NCI-H187 (cell line): Measurements from ENCODE around the gene SOST.
"Not testable (repeated sequence)": the region's sequence is repeated elsewhere in the genome, so short reads cannot be mapped to it uniquely, and the experiment has no call there.

Experiments used
- DNase-seq, 2 experiments: peaks; one replicate each; lab custom pipeline; 2025; lab: John Stamatoyannopoulos, UW

SOST gene

GRCh38 chr17:43758497-43759174, at the start of gene SOST:
SOST (minus strand) TSS chr17:43758791; CDS start chr17:43758741, 50 bp downstream.
- DNase-seq: no peak

DNA sequence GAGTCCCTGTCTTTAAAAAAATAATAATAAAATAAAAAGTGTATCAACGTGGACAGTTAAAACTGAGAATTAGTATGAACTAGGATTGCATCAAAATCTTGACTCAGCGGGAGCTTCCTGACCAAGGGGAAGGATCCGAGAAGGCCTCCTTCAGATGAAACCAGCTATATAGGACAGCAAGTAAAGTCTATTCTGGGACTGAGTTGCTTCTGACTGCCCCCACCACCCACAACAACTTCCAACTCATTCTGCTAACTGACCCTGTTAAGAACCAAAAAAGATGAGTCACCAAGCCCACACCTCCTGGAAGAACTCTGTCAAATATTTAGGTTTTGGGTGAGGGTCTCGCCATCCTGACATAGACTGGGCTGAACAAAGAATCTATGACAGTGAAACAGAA, 49.5 kb upstream of the SOST start:
- DNase-seq: no peak

GRCh38 chr17:43805117-43805516, 46.5 kb upstream of the SOST start:
- DNase-seq: no peak

- no peak for DNase-seq
Measured at GRCh38 chr17:43803758-43804157, 45.2 kb upstream of the SOST start.

GRCh38 chr17:43801844-43802243, 43.3 kb upstream of the SOST start:
- DNase-seq: no peak

DNA sequence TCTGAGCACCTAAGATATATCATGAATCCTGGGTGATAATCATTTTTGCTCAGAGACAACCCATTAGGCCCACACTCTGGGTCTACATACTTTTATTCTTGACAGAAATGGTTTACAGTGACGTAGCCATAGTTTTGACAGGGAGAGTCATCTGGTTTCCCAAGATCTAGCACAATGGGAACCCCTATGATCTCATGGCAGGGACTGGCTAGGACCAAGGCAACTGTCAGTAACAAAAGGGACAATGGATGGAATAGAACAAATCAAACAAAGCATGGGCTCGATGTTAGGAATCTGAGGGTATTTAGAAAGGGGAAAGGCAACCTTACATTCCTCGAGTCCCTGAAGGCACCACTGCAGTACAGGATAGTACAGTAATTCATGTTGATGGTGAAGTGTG, 42.1 kb upstream of the SOST start:
- no peak for DNase-seq

DNA sequence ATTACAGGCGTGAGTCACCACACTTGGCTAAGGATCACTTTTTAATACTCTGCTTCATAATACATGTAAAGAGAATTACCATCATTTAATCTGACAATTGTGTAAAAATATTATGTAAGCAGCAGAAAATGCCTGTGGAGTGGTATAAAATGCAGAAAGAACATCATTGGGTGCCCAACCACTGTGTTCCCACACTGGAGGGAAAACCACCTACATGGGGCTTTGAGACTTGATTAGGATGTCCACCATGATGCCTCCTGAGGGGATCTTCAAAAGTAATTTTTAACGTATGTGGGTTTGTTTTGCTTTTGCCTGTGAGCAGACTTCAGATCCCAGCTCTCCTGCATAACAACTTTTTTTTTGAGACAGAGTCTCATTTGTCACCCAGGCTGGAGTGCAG, 40.5 kb upstream of the SOST start:
- no peak for DNase-seq

GRCh38 chr17:43798024-43798423, 39.4 kb upstream of the SOST start:
- DNase-seq: not testable (repeated sequence)

- not testable (repeated sequence) for DNase-seq
Measured at GRCh38 chr17:43792668-43793067, 34.1 kb upstream of the SOST start.

DNA sequence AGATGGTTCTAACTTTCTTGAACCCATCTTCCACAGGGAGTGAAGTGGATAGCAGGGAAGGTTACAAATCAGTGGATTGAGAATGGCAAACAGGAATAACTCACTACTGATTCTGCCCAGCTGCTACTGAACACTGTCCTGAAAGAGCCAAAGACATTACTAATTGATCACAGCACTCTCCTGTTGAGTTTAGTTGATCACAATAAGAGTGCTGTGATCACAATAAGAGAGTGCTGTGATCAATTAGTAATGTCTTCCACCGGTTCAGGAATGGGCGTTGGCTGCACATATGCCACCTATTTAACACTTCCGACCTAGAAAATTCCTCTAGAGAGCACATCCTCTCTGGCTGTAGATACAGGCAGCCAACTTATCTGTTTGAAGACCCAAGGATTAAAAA, 33.0 kb upstream of the SOST start:
- DNase-seq: no peak

DNA sequence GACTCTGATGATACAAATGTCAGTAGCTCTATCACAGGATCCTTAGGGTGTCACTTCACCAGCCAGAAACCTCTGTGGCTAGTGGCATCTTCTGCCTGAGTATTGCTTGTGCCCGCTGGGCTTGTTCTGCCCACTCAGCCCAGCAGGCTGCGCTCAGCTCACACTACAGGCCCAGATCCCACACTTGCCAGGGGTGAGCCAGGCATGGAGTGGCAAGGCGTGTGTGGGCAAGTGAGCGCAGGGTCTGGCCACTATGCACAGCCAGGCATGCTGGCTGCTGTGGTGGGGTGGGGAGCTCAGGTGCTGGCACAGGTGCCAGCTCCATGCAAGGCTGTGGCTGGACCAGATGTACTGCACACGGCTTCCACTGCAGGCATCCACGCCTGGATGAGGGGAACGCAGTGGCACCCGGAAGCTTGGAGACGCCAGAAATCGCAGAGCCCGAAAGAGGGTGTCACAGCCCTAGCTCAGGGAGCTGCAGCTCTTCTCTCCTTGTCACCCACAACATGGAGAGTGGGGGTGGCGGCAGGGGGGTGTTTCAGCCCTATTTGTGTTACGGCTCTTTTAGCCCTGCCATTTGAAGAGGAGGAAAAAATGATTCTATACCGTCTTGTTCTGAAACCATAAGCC, 31.8 kb upstream of the SOST start:
- DNase-seq: no peak

DNA sequence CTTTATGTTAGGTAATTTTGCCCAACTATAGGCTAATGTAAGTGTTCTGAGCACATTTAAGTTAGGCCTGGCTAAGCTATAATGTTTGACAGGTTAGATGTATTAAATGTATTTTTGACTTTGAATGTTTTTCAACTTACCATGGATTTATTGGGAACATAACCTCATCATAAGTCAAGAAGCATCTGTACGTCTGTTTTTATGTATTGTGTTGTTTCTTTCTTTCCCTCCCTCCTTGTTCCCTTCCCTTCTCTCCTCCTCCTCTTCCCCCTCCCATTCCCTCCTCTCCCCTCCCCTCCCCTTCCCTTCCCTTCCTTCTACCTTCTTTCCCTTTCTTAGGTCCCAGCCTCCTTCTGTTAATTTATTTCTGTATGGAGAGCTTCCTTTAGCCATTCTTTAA, 30.9 kb upstream of the SOST start:
- no peak for DNase-seq

GRCh38 chr17:43788540-43788939, 29.9 kb upstream of the SOST start:
- DNase-seq: no peak

- DNase-seq: no peak
Measured at GRCh38 chr17:43787728-43788127, 29.1 kb upstream of the SOST start.

DNA sequence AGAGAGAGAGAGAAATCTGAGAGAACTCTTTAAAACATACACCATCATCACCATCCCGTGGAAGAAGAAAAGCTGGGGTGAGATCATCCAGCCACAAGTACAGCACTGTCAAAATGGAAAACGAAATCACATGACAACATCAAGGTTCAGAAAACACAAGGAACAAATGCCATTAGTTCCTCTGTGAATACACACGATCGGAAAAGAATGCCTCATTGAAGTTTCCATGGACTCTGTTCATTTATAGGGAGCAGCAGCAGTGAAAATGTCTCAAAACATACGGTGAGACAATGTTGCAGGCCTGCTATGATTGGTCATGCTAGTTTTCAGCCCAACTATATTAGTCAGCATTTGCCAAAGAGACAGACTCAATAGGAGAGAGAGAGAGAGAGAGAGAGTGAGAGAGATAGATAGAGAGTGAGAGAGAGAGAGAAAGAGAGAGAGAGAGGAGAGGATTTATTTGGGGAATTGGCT, 26.1 kb upstream of the SOST start:
- no peak for DNase-seq

- no peak for DNase-seq
Measured at GRCh38 chr17:43784068-43784467, 25.5 kb upstream of the SOST start.

DNA sequence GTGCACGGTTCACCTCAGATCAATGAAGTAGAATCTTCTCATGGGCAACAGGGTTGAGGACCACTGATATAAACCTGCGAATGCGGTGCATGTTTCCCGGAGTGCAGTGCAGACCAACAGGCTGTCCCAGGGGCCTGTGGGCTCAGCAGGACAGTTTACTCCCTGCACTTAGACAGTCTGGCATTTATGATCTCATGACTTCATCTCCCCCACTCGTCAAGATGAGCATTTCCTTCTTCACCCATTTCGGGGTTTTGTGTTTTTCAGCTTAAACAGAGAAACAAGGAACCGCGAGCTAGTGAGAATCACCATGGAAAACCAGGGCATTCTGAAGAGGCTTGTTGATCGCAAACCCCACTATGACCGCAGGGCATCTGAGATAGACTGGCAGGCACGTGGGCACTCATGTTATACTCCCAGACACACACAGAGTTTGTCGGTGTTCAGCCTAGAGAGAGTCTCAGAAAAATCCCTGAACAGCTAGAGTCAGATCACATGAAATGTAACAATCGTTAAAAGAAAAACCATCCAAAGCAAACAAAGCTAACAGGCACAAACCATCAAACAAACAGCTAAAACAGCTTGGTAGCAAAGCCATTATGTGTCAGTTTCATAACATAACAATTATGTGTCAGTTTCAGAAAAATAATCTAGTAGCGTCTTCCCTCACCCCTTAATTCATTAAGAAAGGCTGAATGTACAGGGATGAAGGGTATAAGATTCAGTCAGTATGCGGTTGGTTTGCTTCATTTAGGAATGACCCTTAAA, 24.5 kb upstream of the SOST start:
- DNase-seq: no peak

GRCh38 chr17:43780135-43780534, 21.5 kb upstream of the SOST start, which contains the start of gene CFAP97D1:
CFAP97D1 (plus strand) TSS chr17:43780435; CDS start chr17:43780463, 28 bp downstream.
- DNase-seq: no peak

DNA sequence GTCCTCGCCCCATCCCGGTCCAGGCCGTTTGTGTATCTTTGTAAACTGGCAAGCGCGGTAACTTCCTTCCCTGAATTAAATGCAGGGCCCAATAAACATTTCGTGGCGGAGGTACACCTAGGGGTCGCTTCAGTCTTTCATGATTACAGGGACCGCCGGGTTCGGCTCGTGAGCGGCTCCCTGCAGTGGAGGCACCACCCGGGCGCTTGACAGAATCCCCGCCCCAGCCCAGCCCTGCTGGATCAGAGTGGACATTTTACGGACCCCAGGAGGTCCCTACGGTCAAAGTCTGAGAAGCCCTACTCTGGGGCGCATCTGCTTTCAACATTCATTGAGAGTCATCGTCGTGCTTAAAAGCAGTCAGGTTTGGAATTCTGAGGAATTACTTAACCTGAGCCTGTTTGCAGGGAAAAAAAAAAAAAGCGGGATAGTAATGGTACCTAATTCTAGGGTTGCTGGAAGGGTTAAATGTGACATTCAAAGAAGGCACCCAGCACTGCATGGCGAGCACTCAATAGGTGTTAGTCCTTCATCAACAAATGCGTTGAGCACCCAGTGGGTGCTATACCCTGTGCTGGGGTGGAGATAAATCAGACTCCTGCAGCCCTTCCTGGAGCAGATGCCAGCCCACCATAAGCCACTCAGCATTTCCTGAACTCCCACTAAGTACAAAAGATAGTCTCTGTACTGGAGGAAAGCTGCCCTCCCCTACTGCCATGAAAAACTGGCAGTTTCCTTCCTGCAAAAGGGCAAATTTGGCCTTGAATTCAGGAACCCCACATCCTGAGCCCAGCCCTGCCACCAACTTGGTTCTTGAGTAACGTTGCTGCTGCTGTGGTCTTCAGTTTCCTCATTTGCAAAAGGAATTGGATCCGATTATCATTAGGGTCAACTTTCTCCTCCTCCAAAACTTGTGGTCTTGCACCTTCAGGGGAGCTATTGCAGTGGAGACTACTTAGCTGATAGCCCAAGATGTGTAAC, 20.8 kb upstream of the SOST start:
- no peak for DNase-seq

- DNase-seq: peak in 1 of 2 experiments; percentile 70
Measured at GRCh38 chr17:43778337-43779144, 19.9 kb upstream of the SOST start, which contains the start of gene DUSP3. DUSP3 (minus strand) TSS chr17:43778977; CDS start chr17:43778924, 53 bp downstream.
